Measurements from ENCODE around the gene PPP1R3F. TPM values are rescaled to one million over a fixed set of nuclear protein-coding genes. Genes with fewer than 3 reads are reported as not detected.

Gene PPP1R3F
- polyA plus RNA-seq, 1 donor from 2014 or later = 21.0 TPM

DNA sequence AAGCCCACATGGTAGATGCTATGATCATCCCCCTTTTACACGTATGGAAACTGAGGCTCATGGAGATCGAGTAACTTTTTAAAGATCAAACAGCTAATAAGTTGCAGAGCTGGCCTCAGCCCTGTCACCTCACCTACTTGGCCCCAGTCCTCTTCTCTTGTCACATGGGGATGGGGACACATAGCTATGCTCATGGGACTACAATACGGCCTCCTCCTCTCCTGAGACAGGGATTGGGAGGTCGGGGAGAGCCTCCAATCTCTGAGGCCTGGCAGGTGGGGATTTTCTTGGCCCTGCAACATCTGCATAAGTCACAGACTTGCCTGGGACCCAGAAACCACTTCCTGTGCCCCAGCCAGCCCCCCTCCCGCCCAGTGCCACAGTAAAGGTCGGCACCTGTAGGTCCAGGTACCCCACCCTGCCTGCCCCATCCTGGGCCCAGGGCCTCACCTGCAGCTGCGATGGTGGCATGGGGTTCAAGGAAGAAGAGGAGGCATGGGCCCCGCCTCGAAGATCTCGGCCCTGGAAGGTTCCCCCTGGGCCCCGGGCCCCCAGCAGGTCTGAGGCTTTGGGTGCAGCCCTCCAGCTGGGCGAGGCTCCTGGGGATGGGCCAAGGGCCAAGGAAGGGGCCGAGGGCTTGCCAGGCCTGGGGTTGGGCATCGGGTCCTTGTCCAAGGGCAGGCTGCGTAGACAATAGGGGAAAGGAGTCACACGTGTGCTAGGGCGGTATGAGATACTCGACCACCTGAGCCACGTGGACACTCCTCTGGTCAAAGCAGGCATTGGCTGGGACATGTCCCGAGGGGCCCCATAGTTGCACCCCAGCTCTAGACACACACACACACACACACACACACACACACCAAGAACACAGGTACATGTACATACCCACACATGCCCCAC is 11.5 kb upstream of the PPP1R3F start:
- no peaks in the 10 kb centered on the region for H3K27me3 ChIP-seq (ENCODE audit: insufficient read depth, low read depth, low read length)
- H4K20me1 ChIP-seq (ENCODE audit: insufficient read depth) = no peaks in the 10 kb centered on the region
- TF ChIP-seq EZH2 (IDR thresholded peaks at IDR 0.05; ENCODE audit: borderline replicate concordance, insufficient read depth, low read length, poor library complexity, severe bottlenecking) (no peak), TAF1 (IDR thresholded peaks at IDR 0.05; ENCODE audit: low read depth) (no peak), EP300 (conservative IDR thresholded peaks at IDR 0.05; ENCODE audit: poor library complexity, severe bottlenecking) (no peak), MXI1 (conservative IDR thresholded peaks at IDR 0.05; ENCODE audit: poor library complexity, severe bottlenecking) (no peak), SMC3 (conservative IDR thresholded peaks at IDR 0.05; ENCODE audit: poor library complexity) (no peak), POLR2AphosphoS5 (IDR thresholded peaks at IDR 0.05) (no peak), RAD21 (conservative IDR thresholded peaks at IDR 0.05) (no peak)
- TF ChIP-seq, protein P1, sequence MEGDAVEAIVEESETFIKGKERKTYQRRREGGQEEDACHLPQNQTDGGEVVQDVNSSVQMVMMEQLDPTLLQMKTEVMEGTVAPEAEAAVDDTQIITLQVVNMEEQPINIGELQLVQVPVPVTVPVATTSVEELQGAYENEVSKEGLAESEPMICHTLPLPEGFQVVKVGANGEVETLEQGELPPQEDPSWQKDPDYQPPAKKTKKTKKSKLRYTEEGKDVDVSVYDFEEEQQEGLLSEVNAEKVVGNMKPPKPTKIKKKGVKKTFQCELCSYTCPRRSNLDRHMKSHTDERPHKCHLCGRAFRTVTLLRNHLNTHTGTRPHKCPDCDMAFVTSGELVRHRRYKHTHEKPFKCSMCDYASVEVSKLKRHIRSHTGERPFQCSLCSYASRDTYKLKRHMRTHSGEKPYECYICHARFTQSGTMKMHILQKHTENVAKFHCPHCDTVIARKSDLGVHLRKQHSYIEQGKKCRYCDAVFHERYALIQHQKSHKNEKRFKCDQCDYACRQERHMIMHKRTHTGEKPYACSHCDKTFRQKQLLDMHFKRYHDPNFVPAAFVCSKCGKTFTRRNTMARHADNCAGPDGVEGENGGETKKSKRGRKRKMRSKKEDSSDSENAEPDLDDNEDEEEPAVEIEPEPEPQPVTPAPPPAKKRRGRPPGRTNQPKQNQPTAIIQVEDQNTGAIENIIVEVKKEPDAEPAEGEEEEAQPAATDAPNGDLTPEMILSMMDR (IDR thresholded peaks at IDR 0.05; ENCODE audit: poor library complexity, severe bottlenecking) = no peak
- TF ChIP-seq, protein P2, sequence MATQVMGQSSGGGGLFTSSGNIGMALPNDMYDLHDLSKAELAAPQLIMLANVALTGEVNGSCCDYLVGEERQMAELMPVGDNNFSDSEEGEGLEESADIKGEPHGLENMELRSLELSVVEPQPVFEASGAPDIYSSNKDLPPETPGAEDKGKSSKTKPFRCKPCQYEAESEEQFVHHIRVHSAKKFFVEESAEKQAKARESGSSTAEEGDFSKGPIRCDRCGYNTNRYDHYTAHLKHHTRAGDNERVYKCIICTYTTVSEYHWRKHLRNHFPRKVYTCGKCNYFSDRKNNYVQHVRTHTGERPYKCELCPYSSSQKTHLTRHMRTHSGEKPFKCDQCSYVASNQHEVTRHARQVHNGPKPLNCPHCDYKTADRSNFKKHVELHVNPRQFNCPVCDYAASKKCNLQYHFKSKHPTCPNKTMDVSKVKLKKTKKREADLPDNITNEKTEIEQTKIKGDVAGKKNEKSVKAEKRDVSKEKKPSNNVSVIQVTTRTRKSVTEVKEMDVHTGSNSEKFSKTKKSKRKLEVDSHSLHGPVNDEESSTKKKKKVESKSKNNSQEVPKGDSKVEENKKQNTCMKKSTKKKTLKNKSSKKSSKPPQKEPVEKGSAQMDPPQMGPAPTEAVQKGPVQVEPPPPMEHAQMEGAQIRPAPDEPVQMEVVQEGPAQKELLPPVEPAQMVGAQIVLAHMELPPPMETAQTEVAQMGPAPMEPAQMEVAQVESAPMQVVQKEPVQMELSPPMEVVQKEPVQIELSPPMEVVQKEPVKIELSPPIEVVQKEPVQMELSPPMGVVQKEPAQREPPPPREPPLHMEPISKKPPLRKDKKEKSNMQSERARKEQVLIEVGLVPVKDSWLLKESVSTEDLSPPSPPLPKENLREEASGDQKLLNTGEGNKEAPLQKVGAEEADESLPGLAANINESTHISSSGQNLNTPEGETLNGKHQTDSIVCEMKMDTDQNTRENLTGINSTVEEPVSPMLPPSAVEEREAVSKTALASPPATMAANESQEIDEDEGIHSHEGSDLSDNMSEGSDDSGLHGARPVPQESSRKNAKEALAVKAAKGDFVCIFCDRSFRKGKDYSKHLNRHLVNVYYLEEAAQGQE (IDR thresholded peaks at IDR 0.05; ENCODE audit: borderline replicate concordance) = no peak
- no peaks in the 10 kb centered on the region for H3K9me3 ChIP-seq (ENCODE audit: low read length)
- no peak overlapping the region for H2AFZ ChIP-seq (ENCODE audit: low read depth, low read length)
- no peaks in the 10 kb centered on the region for H3K9me2 ChIP-seq (ENCODE audit: insufficient read depth, low read length)
- no peak overlapping the region for H3K4me2 ChIP-seq (ENCODE audit: low read length)
- H3K27ac ChIP-seq (ENCODE audit: low read length) = no peak overlapping the region
- H3K4me3 ChIP-seq (ENCODE audit: low read length) = no peak overlapping the region
- no peaks in the 10 kb centered on the region for H3K79me2 ChIP-seq (replicated peaks; ENCODE audit: insufficient read depth, low read length)
- H3K9ac ChIP-seq (ENCODE audit: low read length) = no peak overlapping the region
- no peaks in the 10 kb centered on the region for H3F3A ChIP-seq (ENCODE audit: insufficient read depth, low read length, poor library complexity, severe bottlenecking)
- no peaks in the 10 kb centered on the region for H3K36me3 ChIP-seq (ENCODE audit: insufficient read depth, low read length)

DNA sequence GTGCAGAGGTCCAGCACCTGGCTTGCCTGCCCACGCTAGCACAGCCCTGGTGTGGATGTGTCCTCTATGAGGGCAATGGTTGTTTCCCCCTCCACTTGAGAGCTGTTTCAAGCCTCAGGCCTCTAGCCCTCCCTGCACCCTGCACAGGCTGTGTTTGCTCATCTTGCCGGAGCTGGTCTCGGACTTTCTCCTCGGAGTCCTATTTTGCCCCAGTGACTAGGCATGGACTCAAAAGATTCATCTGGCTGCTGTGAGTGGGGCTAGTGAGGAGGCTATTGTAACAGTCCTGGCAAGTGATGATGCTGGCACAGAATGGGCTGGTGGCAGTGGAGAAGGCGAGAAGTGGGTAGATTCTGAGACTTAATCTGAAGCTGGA is 10.9 kb upstream of the PPP1R3F start:
- no peaks in the 10 kb centered on the region for H3K9me3 ChIP-seq (ENCODE audit: low read length)
- no peaks in the 10 kb centered on the region for H3K36me3 ChIP-seq (ENCODE audit: insufficient read depth, low read length)
- H3F3A ChIP-seq (ENCODE audit: insufficient read depth, low read length, poor library complexity, severe bottlenecking) = no peaks in the 10 kb centered on the region
- H3K9me2 ChIP-seq (ENCODE audit: insufficient read depth, low read length) = no peaks in the 10 kb centered on the region
- TF ChIP-seq RAD21 (conservative IDR thresholded peaks at IDR 0.05) = no peak
- TF ChIP-seq, protein P2 (IDR thresholded peaks at IDR 0.05; ENCODE audit: borderline replicate concordance) = no peak
- TF ChIP-seq SMC3 (conservative IDR thresholded peaks at IDR 0.05; ENCODE audit: poor library complexity) = no peak
- TF ChIP-seq EP300 (conservative IDR thresholded peaks at IDR 0.05; ENCODE audit: poor library complexity, severe bottlenecking) = no peak
- TF ChIP-seq POLR2AphosphoS5 (IDR thresholded peaks at IDR 0.05) = no peak
- TF ChIP-seq, protein P1 (IDR thresholded peaks at IDR 0.05; ENCODE audit: poor library complexity, severe bottlenecking) = no peak
- no peak for TF ChIP-seq MXI1 (conservative IDR thresholded peaks at IDR 0.05; ENCODE audit: poor library complexity, severe bottlenecking)
- no peak for TF ChIP-seq EZH2 (IDR thresholded peaks at IDR 0.05; ENCODE audit: borderline replicate concordance, insufficient read depth, low read length, poor library complexity, severe bottlenecking)
- no peak for TF ChIP-seq TAF1 (IDR thresholded peaks at IDR 0.05; ENCODE audit: low read depth)
- H3K79me2 ChIP-seq (replicated peaks; ENCODE audit: insufficient read depth, low read length) = no peaks in the 10 kb centered on the region
- H3K27ac ChIP-seq (ENCODE audit: low read length) = no peak overlapping the region
- no peaks in the 10 kb centered on the region for H3K27me3 ChIP-seq (ENCODE audit: insufficient read depth, low read depth, low read length)
- no peak overlapping the region for H2AFZ ChIP-seq (ENCODE audit: low read depth, low read length)
- H4K20me1 ChIP-seq (ENCODE audit: insufficient read depth) = no peaks in the 10 kb centered on the region
- H3K4me3 ChIP-seq (ENCODE audit: low read length) = no peak overlapping the region
- no peak overlapping the region for H3K4me2 ChIP-seq (ENCODE audit: low read length)
- no peak overlapping the region for H3K9ac ChIP-seq (ENCODE audit: low read length)

All from neural cell (in vitro differentiated cells).